H1 (cell line): ENCODE data around the gene AASDH.

Experiments used
- CBX8 ChIP-seq: fragments of 300-800, 300-1000 bp; sonication (generic); IDR thresholded peaks from 2 replicates; pipeline ENCODE4 v1.7.1; 2016; ENCODE audit warnings: low read depth, low read length, borderline replicate concordance
- CTCF ChIP-seq, 3 experiments: IDR thresholded peaks; 1 replicate in 2 of 3; 2 replicates in 1 of 3; pipeline versions ENCODE4 v1.5.1 to v1.6.1; 2011; ENCODE audit warnings: low read length in 3 of 3, mild to moderate bottlenecking in 3 of 3, inconsistent platforms in 2 of 3, low read depth in 1 of 3, moderate library complexity in 1 of 3; ENCODE audit not compliant: insufficient read depth in 1 of 3; ENCODE audit errors: control extremely low read depth in 1 of 3
- MAX ChIP-seq: IDR thresholded peaks from 2 replicates; pipeline ENCODE4 v1.6.1; 2012; ENCODE audit warnings: inconsistent platforms
- POLR2A ChIP-seq, 2 experiments: IDR thresholded peaks; 1 replicate in 1 of 2; 2 replicates in 1 of 2; pipeline ENCODE4 v1.6.1; 2011; ENCODE audit warnings: low read depth in 2 of 2, low read length in 2 of 2, mild to moderate bottlenecking in 2 of 2; ENCODE audit errors: control extremely low read depth in 1 of 2
- SIX5 ChIP-seq: IDR thresholded peaks from 2 replicates; pipeline ENCODE4 v1.6.1; 2011; ENCODE audit warnings: mild to moderate bottlenecking, low read depth, low read length
- SP1 ChIP-seq: IDR thresholded peaks from 2 replicates; pipeline ENCODE4 v1.6.1; 2011; ENCODE audit warnings: low read depth, low read length

- no peak for TF ChIP-seq SP1
- TF ChIP-seq CBX8: no peak
- TF ChIP-seq POLR2A (IDR thresholded peaks at IDR 0.05; ENCODE audit: control extremely low read depth in 1 of 2, low read depth in 2 of 2, low read length in 2 of 2): no peak
- TF ChIP-seq CTCF (IDR thresholded peaks at IDR 0.05; ENCODE audit: control extremely low read depth in 1 of 3, insufficient read depth in 1 of 3, low read depth in 1 of 3, low read length in 3 of 3): no peak
- TF ChIP-seq MAX: no peak
- TF ChIP-seq SIX5: no peak
Measured at GRCh38 chr4:56430203-56430602, 42.9 kb upstream of the AASDH start.
